ENCODE results near the gene AGPS.

The AGPS gene

DNA sequence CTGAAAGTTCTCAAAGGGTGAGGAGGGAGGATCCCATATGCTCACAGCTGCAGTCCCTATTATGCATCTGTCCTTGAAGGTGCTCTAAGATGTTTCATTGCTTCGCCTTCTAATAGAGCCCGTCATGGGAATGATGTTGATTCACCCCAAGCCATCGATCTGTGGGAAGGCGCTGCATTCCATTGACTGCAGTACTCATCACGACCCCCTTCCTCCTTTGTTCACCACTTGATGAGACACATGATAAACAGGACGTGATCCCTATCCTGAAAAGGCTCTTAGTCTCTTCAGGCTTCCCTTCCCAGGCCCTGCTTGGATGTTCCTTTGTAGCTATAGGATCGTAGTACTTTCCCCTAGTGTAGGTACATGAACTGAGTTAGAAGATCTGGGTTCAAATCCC, 181.8 kb downstream of the AGPS start:
- Histone ChIP-seq H4K20me1 (ENCODE audit: insufficient read depth, low read length) (no peaks in the 10 kb centered on the region), H3K79me2 (ENCODE audit: insufficient read depth, low read length) (no peaks in the 10 kb centered on the region), H3K36me3 (ENCODE audit: insufficient read depth, low read length) (no peaks in the 10 kb centered on the region), H3K9me3 (ENCODE audit: insufficient read depth, low read length, severe bottlenecking) (no peaks in the 10 kb centered on the region), H3K9ac (ENCODE audit: low read depth, low read length) (no peak overlapping the region), H3K27me3 (ENCODE audit: insufficient read depth, low read length, poor library complexity) (no peaks in the 10 kb centered on the region), H2AFZ (ENCODE audit: low read depth, low read length) (no peak overlapping the region), H3K4me2 (ENCODE audit: insufficient read depth, low read length) (no peak overlapping the region), H3K4me3 (ENCODE audit: low read depth in 1 of 2, low read length in 2 of 2) (no peak overlapping the region), H3K27ac (ENCODE audit: low read length) (no peak overlapping the region), H3K4me1 (ENCODE audit: insufficient read depth, low read length) (no peaks in the 10 kb centered on the region)
- TF ChIP-seq, protein P1, sequence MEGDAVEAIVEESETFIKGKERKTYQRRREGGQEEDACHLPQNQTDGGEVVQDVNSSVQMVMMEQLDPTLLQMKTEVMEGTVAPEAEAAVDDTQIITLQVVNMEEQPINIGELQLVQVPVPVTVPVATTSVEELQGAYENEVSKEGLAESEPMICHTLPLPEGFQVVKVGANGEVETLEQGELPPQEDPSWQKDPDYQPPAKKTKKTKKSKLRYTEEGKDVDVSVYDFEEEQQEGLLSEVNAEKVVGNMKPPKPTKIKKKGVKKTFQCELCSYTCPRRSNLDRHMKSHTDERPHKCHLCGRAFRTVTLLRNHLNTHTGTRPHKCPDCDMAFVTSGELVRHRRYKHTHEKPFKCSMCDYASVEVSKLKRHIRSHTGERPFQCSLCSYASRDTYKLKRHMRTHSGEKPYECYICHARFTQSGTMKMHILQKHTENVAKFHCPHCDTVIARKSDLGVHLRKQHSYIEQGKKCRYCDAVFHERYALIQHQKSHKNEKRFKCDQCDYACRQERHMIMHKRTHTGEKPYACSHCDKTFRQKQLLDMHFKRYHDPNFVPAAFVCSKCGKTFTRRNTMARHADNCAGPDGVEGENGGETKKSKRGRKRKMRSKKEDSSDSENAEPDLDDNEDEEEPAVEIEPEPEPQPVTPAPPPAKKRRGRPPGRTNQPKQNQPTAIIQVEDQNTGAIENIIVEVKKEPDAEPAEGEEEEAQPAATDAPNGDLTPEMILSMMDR (IDR thresholded peaks at IDR 0.05; ENCODE audit: borderline replicate concordance, extremely low read depth, low read length, poor library complexity, severe bottlenecking): no peak
- no peak for TF ChIP-seq EZH2 (IDR thresholded peaks at IDR 0.05; ENCODE audit: borderline replicate concordance, low read depth, low read length, severe bottlenecking)
- DNase-seq (no peak), ATAC-seq (ENCODE audit: insufficient read depth, low read depth) (no peak)

GRCh38 chr2:177575358-177575757, 182.8 kb downstream of the AGPS start:
- no peaks in the 10 kb centered on the region for H3K27me3 ChIP-seq (ENCODE audit: insufficient read depth, low read length, poor library complexity)
- no peak overlapping the region for H3K4me2 ChIP-seq (ENCODE audit: insufficient read depth, low read length)
- H3K79me2 ChIP-seq (ENCODE audit: insufficient read depth, low read length): no peaks in the 10 kb centered on the region
- no peaks in the 10 kb centered on the region for H4K20me1 ChIP-seq (ENCODE audit: insufficient read depth, low read length)
- no peak overlapping the region for H3K9ac ChIP-seq (ENCODE audit: low read depth, low read length)
- ATAC-seq (ENCODE audit: insufficient read depth, low read depth): no peak
- no peak overlapping the region for H2AFZ ChIP-seq (ENCODE audit: low read depth, low read length)
- no peaks in the 10 kb centered on the region for H3K9me3 ChIP-seq (ENCODE audit: insufficient read depth, low read length, severe bottlenecking)
- no peak overlapping the region for H3K27ac ChIP-seq (ENCODE audit: low read length)
- no peak for DNase-seq
- H3K4me3 ChIP-seq (ENCODE audit: low read depth in 1 of 2, low read length in 2 of 2): no peak overlapping the region
- H3K36me3 ChIP-seq (ENCODE audit: insufficient read depth, low read length): no peaks in the 10 kb centered on the region
- no peaks in the 10 kb centered on the region for H3K4me1 ChIP-seq (ENCODE audit: insufficient read depth, low read length)
- TF ChIP-seq, protein P1 (IDR thresholded peaks at IDR 0.05; ENCODE audit: borderline replicate concordance, extremely low read depth, low read length, poor library complexity, severe bottlenecking): no peak
- TF ChIP-seq EZH2 (IDR thresholded peaks at IDR 0.05; ENCODE audit: borderline replicate concordance, low read depth, low read length, severe bottlenecking): no peak

GRCh38 chr2:177577075-177577474, 184.5 kb downstream of the AGPS start:
- no peak for DNase-seq
- Histone ChIP-seq H3K79me2 (ENCODE audit: insufficient read depth, low read length) (no peaks in the 10 kb centered on the region), H3K9me3 (ENCODE audit: insufficient read depth, low read length, severe bottlenecking) (no peaks in the 10 kb centered on the region), H3K27ac (ENCODE audit: low read length) (no peak overlapping the region), H3K9ac (ENCODE audit: low read depth, low read length) (no peak overlapping the region), H3K36me3 (ENCODE audit: insufficient read depth, low read length) (no peaks in the 10 kb centered on the region), H3K4me1 (ENCODE audit: insufficient read depth, low read length) (no peaks in the 10 kb centered on the region), H4K20me1 (ENCODE audit: insufficient read depth, low read length) (no peaks in the 10 kb centered on the region), H3K4me2 (ENCODE audit: insufficient read depth, low read length) (no peak overlapping the region), H3K27me3 (ENCODE audit: insufficient read depth, low read length, poor library complexity) (no peaks in the 10 kb centered on the region), H2AFZ (ENCODE audit: low read depth, low read length) (no peak overlapping the region), H3K4me3 (ENCODE audit: low read depth in 1 of 2, low read length in 2 of 2) (no peak overlapping the region)
- no peak for TF ChIP-seq EZH2 (IDR thresholded peaks at IDR 0.05; ENCODE audit: borderline replicate concordance, low read depth, low read length, severe bottlenecking)
- TF ChIP-seq, protein P1 (IDR thresholded peaks at IDR 0.05; ENCODE audit: borderline replicate concordance, extremely low read depth, low read length, poor library complexity, severe bottlenecking): no peak
- no peak for ATAC-seq (ENCODE audit: insufficient read depth, low read depth)

GRCh38 chr2:177578454-177578853, 185.9 kb downstream of the AGPS start:
- no peak overlapping the region for H3K4me2 ChIP-seq (ENCODE audit: insufficient read depth, low read length)
- no peak for ATAC-seq (ENCODE audit: insufficient read depth, low read depth)
- H3K9ac ChIP-seq (ENCODE audit: low read depth, low read length): no peak overlapping the region

More at GRCh38 chr2:177578454-177578853, 185.9 kb downstream of the AGPS start:
- Histone ChIP-seq H3K27me3 (ENCODE audit: insufficient read depth, low read length, poor library complexity) (no peaks in the 10 kb centered on the region), H3K9me3 (ENCODE audit: insufficient read depth, low read length, severe bottlenecking) (no peaks in the 10 kb centered on the region), H4K20me1 (ENCODE audit: insufficient read depth, low read length) (no peaks in the 10 kb centered on the region), H3K4me3 (ENCODE audit: low read depth in 1 of 2, low read length in 2 of 2) (no peak overlapping the region), H3K79me2 (ENCODE audit: insufficient read depth, low read length) (no peaks in the 10 kb centered on the region), H3K27ac (ENCODE audit: low read length) (no peak overlapping the region), H3K36me3 (ENCODE audit: insufficient read depth, low read length) (no peaks in the 10 kb centered on the region), H3K4me1 (ENCODE audit: insufficient read depth, low read length) (no peaks in the 10 kb centered on the region), H2AFZ (ENCODE audit: low read depth, low read length) (no peak overlapping the region)
- TF ChIP-seq, protein P1 (IDR thresholded peaks at IDR 0.05; ENCODE audit: borderline replicate concordance, extremely low read depth, low read length, poor library complexity, severe bottlenecking): no peak
- TF ChIP-seq EZH2 (IDR thresholded peaks at IDR 0.05; ENCODE audit: borderline replicate concordance, low read depth, low read length, severe bottlenecking): no peak
- DNase-seq: no peak

Data from DND-41 (cell line).